HuH-7.5 (cell line): ENCODE data around the gene ANKS6.

Experiments used
- DNase-seq: peaks from one replicate; pipeline ENCODE4 v3.0.0; 2011; ENCODE audit warnings: low spot score

Gene ANKS6

DNA sequence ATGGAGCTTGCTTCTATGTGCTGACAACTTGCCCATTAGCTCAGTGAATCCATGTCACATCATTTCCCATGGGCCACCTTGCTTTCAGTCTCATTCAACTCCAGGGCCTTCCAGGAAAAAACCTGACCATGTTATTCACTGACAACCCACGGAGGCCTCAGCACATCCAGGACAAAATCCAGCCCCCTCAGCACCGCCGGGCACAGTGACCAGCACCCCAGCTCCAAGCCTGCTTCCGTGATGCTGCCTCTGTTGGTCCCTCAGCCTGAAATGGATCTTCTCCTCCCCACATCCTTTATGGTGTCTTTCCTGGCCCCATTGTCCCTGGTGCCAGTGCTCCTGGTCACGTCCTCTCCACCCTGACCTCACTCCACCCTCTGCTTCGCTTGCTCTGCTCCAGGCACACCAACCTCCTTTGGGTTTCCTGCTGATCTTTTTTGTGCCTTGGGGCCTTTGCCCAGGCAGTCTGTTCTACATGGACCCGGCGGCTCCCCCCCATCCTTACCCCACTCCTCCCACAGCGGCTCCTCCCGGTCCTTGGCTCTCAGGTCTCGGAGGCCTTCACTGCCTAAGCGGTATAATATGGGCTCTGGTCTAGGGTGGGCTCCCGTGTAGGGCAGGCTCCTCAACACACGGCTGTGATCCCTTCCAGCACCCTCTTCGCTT lies 25.0 kb downstream of the ANKS6 start:
- no peak for DNase-seq

DNA sequence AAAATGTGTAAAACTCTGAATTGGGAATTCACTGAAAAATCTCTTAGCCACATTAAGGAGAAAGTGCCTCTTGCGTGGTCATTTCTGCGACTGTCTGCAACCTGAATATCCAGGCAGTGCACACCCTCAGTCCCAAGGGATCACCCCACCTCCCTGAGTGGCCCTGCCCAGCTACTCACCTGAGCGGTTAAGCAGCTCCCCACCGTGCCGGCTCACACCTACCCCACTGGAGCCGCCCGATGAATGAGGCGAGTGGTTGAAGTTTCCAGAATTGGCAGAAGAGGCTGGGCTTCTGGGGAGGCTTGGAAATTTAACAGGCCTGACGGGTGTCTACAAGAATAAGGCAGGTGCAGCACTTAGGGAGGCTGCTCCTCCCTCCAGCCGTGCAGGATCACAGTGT lies 25.6 kb downstream of the ANKS6 start:
- no peak for DNase-seq

DNA sequence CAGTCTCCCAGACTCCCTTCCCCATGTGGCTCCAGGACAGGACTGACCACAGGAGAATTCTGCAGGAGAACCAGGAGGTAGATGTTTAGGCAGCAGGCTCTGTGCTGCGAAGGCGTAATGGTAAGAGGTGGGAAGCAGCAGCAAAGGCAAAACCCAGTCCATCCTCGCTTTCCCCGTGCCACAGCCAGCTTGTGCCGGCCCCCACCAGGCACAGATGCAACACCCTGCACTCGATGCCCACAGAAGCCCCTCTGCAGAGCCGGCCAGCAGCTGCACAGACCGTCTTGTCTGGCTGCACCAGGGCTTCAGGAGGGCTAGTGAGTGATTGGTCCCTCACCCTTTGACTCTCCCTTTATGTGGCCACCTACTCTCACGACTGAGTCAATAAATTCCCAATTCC lies 28.0 kb downstream of the ANKS6 start:
- no peak for DNase-seq

DNA sequence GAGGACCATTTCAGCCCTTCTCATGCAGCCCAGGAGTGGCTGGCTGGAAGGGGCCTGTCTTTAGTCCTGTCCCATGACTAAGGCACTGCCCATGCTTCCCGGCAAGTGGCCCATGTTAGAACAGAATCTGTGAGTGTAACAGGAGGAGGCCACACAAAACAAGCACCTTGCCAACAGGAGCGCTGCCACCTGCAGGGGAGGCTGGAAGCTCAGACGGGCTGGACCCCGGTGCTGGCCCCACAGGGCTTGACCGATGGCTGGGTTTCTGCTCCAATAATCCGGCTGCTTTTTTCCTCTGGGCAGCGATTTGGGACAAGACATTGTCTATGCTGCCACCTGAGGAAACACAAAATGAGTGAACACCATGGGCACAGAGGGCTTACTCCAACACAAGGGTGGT lies 28.4 kb downstream of the ANKS6 start:
- DNase-seq: no peak

DNA sequence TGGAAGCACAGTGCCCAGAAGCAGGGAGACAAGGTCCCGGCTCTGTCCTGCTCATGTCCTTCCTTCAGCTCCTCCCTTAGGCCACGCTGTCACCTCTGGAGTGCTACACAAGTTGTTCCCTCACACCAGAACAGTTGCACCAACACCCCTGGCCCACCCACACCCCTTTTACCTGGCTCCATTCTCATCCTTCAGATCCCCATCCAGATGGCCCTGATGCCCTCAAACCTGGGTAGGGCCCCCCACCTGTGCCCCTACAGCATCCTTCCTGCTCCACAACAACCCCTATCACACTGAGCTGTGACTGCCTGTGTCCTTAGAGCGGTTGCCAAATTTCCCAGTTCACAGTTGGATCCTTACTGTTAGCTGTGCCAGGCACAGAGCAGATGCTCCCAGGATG lies 29.2 kb downstream of the ANKS6 start:
- no peak for DNase-seq

DNA sequence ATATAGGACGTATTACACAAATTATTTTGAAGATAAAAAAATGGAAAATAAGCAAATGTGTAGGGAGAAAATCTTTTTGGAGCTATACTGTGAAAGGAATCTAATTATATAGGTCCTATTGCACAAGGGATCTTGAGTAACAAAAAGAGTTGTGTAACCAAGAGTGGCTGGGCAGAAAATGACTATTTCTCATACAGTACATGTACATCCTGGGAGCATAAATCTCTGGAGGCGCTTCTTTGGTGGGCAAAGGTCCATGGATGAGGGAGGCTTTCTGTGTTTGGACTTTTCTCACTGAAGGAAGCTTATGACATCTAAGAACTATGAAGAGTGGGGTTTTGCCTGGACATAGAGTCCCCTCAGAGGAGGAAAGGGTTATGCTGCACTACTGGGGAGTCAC lies 29.8 kb downstream of the ANKS6 start:
- DNase-seq: no peak

DNA sequence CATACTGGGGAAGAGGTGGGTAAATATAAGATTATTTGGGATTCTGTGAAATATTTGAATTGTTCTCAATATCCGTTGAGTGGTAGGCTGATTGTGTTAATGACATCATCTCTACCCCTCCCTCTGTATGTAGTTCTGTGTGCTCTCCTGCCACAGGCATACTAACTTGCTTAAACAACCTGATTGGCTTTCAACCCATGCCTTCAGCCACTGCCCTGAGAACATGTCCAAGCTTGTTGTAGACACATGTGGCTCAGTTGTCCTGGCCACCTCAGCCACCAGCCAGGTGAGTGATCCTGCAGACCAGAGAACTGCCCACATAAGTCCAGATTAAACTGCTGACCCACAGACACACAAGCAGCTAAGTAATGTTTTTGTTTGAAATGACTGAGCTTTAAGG lies 31.1 kb downstream of the ANKS6 start:
- no peak for DNase-seq

DNA sequence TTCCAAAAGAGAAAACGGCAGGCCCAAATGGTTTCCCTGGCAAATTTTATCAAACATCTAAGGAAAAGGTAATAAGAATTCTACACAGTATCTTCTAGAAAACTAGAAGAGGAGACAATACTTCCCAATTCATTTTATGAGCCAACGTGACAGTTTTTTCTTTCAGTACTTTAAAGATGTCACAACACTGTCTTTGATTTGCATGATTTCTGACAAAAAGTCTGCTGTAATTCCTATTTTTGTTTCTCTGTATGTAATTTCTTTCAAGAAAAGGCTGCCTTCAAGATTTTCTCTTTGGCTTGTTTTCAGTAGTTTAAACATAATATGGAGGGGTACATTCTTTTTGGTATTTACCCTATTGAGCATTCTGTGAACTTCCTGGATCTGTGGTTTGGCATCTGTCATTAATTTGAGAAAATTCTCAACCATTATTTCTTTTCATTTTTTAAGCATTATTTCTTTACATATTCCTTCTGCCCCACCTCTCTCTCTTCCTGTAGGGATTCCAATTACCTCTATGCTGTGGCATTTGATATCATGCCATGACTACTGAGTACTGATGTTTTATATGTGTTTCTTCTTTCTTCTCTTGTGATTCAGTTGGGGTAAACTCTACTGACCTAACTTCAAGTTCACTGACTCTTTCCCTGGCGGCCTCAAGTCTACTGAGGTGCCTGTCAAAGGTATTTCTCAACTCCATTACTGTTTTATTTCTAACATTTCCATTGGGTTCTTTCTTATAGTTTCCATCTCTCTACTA lies 32.2 kb downstream of the ANKS6 start:
- DNase-seq: no peak

DNA sequence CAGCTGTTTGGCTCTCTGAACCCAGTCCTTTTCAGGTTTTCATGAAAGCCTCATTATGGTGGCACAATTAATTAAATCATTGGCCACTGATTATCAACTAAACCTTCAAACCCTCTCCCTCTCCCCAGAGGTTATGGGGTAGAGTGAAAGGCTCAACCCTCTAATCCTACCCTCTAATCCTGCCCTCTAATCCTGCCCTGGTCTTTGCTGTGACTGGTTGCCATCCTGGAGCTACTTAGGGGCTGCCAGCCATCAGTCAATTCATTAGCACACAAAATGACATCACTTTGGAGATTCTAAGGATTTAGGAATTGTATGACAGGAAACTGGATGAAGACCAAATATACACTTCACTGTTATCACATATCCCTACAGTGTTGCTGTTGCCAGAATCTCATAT lies 36.1 kb downstream of the ANKS6 start:
- DNase-seq: no peak

DNA sequence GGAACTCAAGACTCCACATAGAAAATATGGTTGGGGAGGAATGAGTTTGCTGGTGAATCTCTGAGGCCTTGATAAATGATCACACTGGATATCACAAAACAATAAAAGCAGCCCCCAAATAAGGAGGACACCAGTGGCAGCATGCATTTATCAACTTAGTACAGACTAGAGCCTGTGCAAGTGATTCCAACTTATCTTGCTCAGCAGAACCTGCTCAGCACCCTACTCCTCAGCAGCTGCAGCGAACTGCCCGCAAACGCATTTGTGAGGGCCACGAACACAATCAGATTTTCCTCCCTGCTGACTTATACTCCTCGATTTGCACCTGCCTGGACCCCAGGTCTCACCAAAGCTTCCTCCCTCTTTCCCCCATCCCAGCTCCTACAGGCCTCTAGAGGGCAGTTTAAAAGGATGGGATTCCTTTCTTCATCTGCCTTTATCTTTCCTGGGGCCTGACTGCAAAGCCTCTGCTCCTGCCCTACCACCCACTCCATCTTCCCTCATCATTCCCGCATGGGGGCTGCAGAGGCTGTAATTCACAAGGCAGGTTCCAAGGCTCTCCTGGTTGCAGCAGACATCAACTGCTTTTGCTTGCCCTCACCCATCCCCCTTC lies 41.2 kb downstream of the ANKS6 start:
- DNase-seq: no peak

DNA sequence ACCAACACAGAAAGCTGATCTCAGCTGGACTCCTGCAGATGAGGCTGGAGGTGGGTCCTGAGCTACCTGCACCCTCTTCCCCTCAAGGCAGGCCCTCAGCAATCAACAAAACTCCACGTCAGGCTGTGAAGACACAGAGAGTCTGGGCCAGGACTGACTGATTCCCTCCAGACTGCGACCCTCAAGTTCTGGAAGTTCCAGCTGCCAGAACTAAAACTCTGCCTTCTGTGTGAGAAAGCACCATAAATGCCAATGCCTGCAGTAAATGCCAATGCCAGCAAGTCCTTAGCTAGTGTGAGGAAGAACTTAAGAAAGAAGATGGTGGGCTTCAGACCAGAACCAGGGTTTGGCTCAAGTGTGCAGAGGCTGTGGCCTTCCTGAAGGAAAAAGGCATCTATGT lies 45.1 kb downstream of the ANKS6 start:
- DNase-seq: no peak

DNA sequence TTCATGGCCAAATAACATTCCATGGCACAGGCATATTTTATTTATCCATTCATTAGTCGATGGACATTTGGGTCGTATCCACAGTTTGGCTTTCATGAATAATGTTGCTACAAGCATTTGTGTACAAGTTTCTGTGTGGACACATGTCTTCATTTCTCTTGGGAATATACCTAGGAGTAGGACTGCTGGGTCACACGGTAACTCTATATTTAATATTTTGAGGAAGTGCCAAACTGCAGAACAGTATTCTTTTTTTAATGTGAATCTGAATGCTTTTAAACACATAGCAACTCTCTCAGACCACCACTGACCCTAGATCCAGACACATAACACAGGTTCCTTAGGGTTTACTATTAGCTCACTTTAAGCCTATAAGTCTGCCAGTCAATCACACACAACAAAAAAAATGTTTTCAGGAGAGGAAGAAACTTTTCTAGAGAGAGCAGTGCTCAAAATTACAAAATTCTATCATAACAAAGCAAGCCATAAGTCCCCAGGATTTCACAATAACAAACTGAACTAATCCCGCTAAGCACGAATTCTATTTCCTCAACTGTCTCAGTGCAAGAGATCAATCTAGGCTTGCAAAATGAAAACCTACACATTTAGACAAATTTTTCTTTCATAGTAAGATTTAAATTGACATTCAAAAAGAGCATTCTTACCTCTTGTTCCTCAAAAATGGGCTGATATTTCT lies 45.8 kb downstream of the ANKS6 start:
- no peak for DNase-seq

DNA sequence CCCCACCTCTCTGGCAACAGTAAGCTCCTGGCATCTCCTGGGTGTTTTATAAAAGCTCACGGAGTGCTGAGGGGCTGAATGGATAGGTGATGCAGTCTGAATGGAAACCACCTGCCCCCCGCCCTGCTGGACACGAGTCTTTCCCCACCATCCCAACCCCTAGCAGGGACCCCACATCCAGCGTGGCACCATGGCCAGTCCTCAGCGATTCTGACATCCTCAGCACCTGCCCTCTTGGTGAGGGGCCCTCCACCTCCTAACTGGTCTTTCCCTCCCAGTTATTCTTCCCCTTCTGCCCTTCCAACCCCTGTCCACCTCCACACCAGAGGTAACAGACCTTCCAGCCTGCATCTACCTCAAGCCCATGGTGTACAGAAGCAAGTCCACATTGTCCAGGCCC lies 48.9 kb downstream of the ANKS6 start:
- DNase-seq: no peak

DNA sequence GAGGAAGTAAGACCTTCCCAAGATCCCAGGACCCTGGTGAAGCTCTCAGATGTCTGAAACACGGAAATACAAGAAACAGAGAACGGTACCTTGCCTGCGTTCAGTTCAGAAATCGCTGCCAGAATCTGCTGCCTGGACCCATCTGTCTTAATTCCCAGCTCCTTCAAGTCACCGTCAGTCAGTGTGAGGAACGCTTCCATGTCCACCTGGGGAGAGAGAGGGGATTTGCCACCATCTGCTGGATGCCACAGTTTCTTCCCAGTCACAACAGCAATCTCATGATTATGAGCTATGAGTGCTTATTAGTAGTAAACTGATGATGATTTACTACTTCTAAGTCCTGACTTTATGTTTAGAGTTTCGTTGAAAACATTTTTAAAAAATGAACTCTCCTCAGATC lies 50.9 kb downstream of the ANKS6 start:
- no peak for DNase-seq

DNA sequence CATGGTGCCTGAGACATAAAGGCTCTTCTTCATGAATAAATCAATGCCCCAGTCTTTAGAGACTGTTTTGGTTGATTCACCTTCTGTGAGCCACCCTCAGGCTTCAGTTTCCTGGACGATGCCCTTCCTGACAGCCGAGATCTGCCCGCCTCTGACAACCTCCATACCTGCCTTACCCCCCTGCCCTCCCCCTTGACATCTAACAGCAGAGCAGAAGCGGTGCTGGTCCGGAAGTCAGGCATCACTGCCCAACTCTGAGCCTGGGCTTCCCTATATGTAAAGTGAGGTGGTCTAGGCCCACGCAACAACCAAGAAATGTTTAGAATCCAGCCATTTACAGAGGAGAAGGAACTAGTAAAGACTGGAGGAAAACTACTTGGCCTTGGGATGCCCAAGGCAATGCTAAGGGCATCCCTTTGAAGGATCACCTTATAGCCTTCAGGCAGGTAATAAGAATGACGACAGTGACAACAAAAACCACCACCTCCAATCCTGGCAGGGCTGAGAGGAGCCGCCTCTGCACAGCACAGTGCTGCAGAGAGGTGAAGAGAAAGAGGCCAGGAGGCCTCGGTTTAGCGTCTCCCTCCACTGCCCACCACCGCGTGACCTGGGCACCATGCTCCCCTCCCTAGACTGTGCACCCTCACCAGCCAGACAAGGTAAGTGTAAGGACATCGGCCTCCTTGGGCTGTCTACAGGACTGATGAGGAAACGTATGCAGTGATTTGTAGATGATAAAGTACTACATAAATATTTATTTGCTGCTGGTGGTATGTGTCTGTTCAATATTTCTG lies 52.3 kb downstream of the ANKS6 start:
- DNase-seq: no peak

DNA sequence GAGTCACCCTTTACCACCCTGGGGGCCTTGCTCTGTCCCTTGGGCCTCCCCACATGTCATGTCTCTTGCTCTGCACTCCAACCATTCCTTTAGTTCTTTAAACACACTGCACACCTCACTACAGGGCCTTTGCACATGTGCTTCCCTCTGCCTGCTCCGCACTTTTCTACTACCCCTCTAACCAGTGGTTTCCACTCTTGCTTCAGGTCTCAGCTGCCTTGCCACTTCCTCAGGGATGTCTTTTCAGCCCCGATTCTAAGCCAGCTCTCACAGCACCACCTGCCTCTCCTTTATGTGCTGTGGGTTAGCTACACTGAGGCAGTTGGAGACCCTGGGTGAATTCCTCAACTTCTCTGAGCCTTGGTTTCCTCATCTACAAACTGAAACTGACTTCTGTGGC lies 53.0 kb downstream of the ANKS6 start:
- DNase-seq: no peak

DNA sequence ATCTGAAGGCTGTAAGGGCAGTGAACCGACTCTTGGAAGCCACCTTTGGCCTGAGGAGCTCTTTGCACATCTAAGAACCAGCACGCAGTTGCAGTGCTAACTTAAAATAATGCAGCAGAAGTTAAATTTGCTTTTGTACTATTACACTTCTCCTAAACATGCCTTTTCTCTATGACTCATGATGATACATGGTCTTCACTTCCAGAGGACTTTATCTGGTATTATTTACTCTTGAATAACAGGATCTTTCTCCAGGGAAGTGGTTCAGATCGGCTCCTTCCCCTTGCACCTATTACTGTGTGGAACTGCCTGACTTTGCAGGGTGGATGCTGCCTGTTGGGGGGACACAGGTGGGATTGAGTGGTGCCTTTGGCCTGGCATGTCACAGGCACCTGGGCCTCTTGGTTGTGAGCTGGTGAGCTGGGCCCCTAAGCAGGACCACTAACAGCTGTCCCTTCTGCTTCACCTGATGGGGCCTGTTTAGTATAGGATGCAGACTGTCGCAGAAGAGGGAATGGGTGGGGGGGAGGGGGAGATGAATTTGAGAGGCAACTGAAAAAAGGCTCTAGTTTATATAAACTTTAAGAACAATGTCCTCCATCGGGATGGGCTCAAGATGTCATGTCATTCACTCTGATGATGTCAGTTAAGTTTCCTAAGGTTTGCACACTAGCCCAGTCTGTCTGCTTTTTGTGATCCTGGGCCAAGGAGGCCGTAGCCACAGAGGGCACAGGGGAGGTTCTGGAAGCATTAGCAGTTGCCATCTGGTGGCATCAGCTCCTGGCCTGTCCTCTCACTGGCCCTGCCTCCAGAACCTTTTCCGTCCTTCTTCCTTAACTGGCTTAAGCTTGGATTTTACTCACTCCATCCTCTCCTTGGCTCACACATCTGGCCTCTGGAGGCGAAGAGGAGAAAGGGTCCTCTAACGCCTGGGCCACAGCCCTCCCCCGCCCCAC lies 53.8 kb downstream of the ANKS6 start:
- no peak for DNase-seq

DNA sequence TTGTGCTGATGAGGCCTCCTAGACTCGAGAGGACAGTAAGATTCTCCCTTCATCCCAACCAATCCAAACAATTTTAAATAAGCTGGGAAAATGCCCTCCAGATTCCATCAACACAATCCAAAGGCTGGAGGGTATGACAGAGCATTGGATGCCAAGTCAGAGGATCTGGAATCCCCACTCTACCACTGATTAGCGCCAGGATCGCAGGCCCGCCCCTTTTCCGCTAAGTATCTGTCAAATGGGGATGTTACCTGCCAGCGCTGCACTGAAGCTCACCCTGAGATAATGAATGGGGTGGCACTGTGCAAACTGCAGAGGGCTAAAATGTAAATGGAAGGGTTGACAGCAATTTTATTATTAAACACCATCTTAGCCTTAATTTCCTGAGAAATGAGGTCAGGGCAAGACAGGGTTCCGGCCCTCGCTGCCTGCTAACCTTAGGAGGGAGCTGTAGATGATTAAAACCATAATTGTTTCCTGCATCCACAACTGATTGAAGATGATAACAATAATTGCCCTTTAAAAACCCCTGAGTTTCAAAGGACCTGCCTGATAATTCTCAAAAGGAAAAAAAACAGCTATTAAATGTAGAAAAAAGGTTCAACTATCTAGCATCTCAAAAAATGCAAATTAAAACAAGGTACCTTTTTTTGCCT lies 56.0 kb downstream of the ANKS6 start:
- no peak for DNase-seq

DNA sequence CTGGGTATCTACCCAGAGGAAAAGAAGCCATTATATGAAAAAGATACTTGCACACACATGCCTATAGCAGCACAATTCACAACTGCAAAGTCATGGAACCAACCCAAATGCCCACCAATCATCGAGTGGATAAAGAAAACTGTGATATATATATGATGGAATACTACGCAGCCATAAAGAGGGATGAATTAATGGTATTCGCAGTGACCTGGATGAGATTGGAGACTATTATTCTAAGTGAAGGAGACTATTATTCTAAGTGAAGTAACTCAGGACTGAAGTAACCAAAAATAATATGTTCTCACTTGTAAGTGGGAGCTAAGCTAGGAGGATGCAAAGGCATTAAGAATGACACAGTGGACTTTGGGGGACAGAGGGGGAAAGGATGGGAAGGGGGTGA lies 57.6 kb downstream of the ANKS6 start:
- no peak for DNase-seq

DNA sequence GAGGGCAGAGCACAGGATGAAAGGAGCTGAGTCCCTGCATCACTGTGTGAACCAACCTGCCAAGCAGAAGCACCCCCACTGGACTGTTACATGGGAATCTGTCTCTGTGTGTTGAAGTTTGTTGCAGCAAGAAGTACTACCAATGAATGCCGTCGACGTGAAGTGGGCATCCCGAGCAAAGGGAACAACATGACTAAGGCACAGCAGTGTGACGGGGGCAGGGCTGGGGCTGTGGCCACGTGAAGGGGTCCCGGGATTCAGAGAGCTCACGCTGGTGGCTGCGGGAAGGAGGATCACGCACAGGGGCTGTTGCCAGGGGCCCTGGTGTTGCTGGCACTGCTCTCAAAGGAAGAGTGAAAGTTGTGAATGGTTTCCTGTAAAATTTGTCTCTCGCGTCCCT lies 60.1 kb downstream of the ANKS6 start:
- DNase-seq: no peak
